NCI-H446 (cell line): Measurements from ENCODE around the gene MRPL39.

Experiments
- DNase-seq, 2 experiments: peaks; one replicate each; lab custom pipeline; 2025; lab: John Stamatoyannopoulos, UW

Gene MRPL39

DNA sequence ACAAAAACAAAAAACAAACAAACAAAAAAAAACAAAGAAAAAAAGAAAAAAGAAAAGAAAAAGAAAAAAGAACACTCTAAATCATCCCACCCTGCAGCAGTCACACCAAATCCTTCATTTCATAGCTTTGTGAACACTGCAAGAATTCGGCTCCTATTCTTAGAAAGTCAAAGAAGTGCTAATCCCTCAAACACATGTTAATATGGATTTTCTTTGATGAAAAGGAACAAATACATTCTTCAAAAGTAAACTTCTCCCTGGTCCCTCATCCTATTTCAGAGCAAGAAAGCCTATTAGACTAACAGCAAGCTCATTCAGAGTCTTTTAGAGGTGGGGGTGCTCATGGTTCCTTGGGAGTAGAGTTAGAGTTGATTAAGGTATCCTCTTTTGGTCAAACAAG is 7.2 kb upstream of the MRPL39 start:
- DNase-seq = no peak

DNA sequence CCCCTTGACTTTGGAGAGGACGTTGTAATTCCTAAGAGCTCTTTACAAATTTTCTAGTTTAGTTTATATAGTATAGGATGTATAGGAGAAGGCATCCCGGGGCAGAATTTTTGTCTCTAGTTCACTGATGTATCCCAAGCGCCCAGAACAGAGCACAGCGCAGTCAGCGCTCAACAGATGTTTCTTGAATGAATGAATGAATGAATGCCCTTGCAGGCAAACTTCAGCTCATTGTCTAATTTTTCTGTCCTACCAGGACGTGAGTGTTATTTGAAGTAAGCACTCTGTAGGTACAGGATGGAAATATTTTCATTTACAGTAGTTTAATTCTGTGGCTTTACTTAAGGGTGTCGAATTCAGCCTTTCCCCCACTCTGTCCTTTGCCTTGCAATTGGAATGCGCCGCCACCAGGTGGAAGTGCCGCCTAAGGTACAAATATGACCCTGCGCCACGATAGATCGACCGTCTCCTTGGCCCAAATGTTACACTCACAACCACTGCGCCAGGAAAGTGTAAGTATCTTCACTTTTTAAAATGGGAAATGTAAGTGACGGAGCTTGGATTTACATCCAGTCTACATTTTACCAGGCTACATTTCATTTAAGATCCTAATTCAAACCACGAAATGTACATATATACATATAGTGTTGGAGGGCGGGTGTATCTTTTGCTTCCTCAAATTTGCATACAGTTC is 910 bp upstream of the MRPL39 start:
- peak; percentile 59 to 87 for DNase-seq

DNA sequence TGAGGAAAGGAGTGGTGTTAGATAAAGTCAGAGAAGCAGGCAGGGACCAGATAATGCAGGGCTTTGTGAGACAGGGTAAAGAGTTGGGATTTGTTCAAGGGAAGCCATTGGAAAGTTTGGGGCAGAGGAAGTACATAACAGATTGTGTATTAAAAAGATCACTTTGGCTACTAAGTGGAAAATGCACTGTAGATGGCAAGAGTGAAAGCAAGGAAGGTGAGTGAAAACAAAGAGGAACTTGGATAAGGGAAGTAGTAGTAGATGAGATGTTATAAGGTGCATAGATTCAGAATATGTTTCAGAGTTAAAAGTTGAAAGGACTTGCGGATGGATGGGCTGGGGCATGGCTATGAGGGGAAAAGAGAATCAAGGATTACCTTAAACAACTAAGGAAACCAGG is 17.4 kb downstream of the MRPL39 start:
- no peak for DNase-seq

DNA sequence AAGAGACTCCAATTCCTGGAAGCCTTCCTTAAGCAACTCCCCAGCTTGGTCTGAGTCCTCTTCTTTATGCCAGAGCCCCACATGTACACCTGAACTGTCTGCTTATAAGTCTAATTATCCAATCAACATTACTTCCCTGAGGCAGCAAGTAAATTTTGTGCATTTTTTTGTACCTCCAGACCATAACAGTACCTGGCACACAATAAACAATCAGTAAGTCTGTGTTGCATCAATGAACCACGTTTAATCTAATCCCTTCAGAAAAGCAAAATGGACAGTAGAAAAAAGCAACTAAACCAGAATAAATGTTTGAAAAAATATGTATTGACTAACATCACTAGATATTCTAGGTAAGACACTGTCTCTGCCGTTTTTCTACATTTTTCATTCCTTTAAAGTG is 20.5 kb downstream of the MRPL39 start:
- no peak for DNase-seq

- no peak for DNase-seq
These were observed 21.0 kb downstream of the MRPL39 start for GRCh38 chr21:25586326-25586725.

- no peak for DNase-seq
These were observed 22.2 kb downstream of the MRPL39 start for GRCh38 chr21:25584833-25585676.

DNA sequence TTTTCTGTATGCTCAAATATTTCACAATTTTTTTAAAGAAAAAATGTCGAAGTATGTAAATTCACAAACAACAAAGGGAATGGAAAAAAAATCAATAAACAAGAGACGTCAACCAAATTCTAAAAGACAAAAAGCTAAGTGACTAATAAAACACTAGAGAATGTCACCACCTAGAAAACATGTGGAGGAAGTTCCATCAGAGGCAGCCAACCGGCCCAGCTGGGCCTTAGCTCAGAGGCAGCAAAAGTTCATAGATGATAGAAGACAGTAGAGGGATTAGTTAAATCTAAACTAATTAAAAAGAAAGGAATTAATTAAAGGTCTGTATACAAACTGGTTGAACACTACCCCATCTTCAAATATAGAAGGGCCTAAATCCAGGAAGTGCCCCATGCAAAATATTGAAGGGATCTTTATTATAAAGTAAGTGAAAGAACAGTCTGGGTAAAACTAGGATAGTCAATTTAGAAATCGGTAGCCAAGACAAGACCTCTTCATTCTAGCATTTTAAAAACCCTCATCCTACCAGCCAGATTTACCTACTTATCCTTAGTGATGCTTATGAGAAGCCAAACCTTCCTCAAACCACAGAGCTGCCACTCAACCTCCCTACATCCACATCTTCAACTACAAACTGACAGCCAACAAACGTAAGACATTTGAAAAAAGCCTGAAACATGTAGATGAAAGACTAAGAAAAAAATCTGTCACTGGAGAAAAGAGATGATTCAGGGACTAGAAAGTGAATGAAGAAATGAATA is 23.7 kb downstream of the MRPL39 start:
- no peak for DNase-seq

GRCh38 chr21:25582888-25583287 is 24.4 kb downstream of the MRPL39 start:
- no peak for DNase-seq

DNA sequence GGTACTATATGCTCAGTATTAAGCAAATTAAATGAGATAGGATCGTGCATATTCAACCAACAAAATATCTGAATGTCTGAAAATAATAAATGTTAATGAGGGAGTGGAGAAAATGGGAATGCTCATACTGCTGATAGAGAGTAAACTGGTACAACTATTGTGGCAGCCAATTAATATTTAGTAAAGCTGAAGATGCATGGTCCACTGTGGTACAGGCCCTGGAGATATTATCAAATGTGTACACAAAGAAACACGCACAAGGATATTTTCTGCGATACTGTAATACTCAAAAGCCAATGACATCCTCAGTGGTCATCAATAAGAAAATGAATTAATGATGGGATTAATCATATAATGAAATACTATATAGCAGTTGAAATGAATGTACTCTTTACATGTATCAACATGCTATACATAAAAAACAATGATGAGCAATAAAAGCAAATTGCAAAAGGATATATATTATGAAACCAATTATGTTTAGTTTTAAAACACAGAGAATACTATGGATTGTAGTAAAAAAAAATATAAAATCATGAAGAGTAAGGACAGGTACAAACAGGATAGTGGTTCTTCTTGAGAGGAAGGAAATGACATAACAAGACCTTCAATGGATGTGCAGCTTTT is 25.0 kb downstream of the MRPL39 start:
- DNase-seq = no peak

DNA sequence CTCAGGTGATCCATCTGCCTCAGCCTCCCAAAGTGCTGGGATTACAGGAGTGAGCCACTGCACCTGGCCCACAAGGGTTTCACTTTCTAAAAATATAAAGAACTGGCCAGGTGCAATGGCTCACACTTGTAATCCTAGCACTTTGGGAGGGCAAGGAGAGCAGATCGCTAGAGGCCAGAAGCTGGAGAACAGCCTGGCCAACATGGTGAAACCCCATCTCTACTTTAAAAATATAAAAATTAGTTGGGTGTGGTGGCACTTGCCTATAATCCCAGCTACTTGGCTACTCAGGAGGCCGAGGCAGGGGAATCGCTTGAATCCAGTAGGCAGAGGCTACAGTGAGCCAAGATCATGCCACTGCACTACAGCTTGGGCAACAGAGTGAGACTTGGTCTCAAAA is 25.7 kb downstream of the MRPL39 start:
- DNase-seq = no peak

DNA sequence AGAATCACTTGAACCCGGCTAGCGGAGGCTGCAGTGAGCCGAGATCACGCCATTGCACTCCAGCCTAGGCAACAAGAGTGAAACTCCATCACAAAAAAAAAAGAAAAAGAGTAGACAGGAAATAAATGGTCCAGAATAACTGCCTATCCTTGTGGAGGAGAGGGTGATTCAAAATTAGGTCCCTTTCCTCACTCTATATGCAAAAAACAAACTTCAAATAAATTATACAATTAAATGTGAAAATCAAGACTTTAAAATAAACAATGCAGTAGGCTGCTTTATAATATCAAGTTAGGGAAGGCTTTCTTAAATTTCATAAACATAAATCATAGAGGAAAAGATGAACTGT is 26.4 kb downstream of the MRPL39 start:
- no peak for DNase-seq

GRCh38 chr21:25579226-25580013 is 27.9 kb downstream of the MRPL39 start:
- DNase-seq = no peak

- no peak for DNase-seq
These were observed 29.0 kb downstream of the MRPL39 start for GRCh38 chr21:25578056-25578961.

- no peak for DNase-seq
These were observed 29.7 kb downstream of the MRPL39 start for GRCh38 chr21:25577424-25578055.

- peak; percentile 1 to 19 for DNase-seq
These were observed 33.7 kb downstream of the MRPL39 start for GRCh38 chr21:25573409-25574206.

DNA sequence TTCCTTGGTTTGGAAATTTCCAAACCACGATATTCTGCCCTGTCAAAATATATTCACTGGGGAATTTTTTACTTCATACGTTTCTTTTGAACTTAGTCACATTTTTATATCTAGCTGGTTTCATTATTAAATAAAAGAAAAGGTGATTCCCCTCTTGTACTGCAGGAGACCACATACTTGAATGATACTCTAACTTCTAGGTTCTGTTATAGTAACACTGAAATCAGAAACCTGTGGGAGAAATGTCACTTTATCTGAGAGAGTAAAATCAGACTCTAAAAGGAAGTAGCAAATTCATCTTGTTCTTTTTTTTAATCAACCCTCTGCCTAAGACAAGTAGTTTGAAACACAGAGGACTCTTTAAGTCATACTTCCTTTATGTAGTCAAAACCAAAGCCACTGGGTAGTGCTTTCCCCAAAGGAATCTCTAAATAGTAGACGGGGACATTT is 34.4 kb downstream of the MRPL39 start:
- DNase-seq = no peak

- no peak for DNase-seq
These were observed 35.6 kb downstream of the MRPL39 start for GRCh38 chr21:25571726-25572121.

GRCh38 chr21:25569711-25570110 is 37.6 kb downstream of the MRPL39 start:
- DNase-seq = no peak

DNA sequence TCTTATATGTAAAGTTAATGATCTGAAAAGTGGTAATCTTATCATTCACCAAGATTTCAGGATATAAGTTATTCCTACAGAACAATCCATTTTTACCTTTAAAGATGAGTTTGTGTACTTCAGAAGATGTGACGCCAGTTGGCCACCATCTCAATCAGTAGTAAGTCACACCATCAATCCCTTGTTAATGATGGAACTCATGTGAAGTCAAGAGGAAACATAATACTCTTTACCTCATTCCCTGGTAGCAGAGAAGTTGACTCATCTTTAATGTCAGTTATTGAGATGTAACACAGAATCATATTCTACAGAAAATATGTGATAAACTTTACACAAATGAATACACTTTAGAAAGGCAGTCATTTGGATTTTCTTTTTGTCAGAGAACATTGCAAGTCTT is 38.2 kb downstream of the MRPL39 start:
- DNase-seq = no peak
